Activated T-helper 2 cell treated with anti-CD3 and anti-CD28 coated beads, Interferon-gamma antibody, Interleukin-2, Interleukin-4, amounts not matched to agents 10 μg/mL and 5 μg/mL and 100 μg/mL, durations not matched to agents 14 hours and 24 hours and 36 hours (primary cell): ENCODE measurements around the gene GID8. TPM values are rescaled to one million over a fixed set of nuclear protein-coding genes. Genes with fewer than 3 reads are reported as not detected.
A peak's percentile ranks its signal among the peaks of the same experiment; 100 is the strongest.

Experiments used
- DNase-seq: peaks from one replicate; pipeline ENCODE4 v3.0.0; 2021; ENCODE audit warnings: low spot score
- H3K27ac Mint-ChIP-seq: one replicate; pipeline ENCODE4 v1.8.0; 2021; ENCODE audit warnings: mixed read lengths
- H3K27me3 Mint-ChIP-seq: one replicate; pipeline ENCODE4 v1.8.0; 2021; ENCODE audit warnings: low read depth, mixed read lengths
- H3K36me3 Mint-ChIP-seq: one replicate; pipeline ENCODE4 v1.8.0; 2021; ENCODE audit warnings: low read depth, mixed read lengths
- H3K4me1 Mint-ChIP-seq: one replicate; pipeline ENCODE4 v1.8.0; 2021; ENCODE audit warnings: low read depth, mixed read lengths
- H3K4me3 Mint-ChIP-seq: one replicate; pipeline ENCODE4 v1.8.0; 2021; ENCODE audit warnings: low read depth, mild to moderate bottlenecking, moderate library complexity, mixed read lengths
- H3K9me3 Mint-ChIP-seq: one replicate; pipeline ENCODE4 v1.8.0; 2021; ENCODE audit warnings: mixed read lengths
- intact Hi-C: fragments of 100-400 bp; cut with micrococcal nuclease; formaldehyde crosslinking; loops from one replicate; pipeline ENCODE4 v1.15.1; 2023
- total RNA-seq: library from RNA; stranded (reverse); gene quantifications from 2 replicates; pipeline ENCODE4 v1.2.3, GENCODE V29; 2022

Gene GID8
- total RNA-seq, 1 donor from 2014 or later = 53.7 TPM

DNA sequence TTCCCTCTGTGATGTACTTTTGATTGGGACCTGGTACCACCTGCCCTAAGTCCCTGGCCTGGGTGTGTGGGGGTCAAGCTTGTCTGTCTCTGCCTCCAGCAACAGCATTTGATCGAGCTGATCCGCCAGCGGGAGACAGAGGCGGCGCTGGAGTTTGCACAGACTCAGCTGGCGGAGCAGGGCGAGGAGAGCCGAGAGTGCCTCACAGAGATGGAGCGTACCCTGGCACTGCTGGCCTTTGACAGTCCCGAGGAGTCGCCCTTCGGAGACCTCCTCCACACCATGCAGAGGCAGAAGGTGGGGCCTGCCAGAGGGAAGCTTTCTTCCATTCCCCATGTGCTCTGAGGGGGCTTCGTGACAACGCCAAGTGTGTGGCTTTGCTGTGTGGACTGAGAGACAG, 5.4 kb downstream of the GID8 start:
- Mint-ChIP-seq H3K4me1 (peaks cover 20% of the 10 kb centered on the region), H3K36me3 (peaks cover 89% of the 10 kb centered on the region), H3K27me3 (no peaks in the 10 kb centered on the region), H3K9me3 (no peaks in the 10 kb centered on the region), H3K27ac (no peak overlapping the region), H3K4me3 (no peak overlapping the region)
- no peak for DNase-seq
- intact Hi-C loops = no loop called here

DNA sequence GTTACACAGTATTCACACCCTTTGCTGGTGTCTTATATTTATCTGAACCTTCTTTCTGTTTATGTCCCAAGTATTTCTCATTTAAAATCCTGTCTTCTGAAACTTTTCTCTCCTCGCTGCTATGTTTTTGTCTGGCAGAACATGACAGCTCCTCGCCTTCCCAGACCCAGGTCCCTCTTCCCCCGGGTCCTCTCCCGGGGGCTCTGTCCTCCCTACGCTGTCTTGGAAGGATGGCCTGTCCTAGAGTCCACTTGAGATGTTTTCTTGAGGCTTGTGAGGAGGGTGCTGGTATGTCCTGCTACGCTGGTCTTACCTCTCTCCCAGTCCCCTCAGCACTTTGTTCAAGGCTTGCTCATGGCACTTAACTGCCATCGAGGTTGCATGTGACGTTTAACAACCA, 6.2 kb downstream of the GID8 start:
- Mint-ChIP-seq H3K27me3 (no peaks in the 10 kb centered on the region), H3K36me3 (peaks cover 92% of the 10 kb centered on the region), H3K4me3 (no peak overlapping the region), H3K9me3 (peaks cover 5% of the 10 kb centered on the region), H3K27ac (no peak overlapping the region), H3K4me1 (peaks cover 17% of the 10 kb centered on the region)
- intact Hi-C loops = no loop called here
- no peak for DNase-seq

DNA sequence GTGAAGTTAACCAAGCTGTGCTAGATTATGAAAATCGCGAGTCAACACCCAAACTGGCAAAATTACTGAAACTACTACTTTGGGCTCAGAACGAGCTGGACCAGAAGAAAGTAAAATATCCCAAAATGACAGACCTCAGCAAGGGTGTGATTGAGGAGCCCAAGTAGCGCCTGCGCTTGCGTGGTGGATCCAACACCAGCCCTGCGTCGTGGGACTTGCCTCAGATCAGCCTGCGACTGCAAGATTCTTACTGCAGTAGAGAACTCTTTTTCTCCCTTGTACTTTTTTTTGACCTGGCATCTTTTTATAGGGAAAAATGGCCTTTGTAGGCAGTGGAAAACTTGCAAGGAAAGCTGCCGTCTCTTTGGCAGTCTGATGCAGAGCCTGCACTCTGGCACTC, 6.8 kb downstream of the GID8 start:
- peaks cover 92% of the 10 kb centered on the region for H3K36me3 Mint-ChIP-seq
- intact Hi-C loops = no loop called here
- no peak overlapping the region for H3K4me3 Mint-ChIP-seq
- H3K27me3 Mint-ChIP-seq = no peaks in the 10 kb centered on the region
- H3K4me1 Mint-ChIP-seq = peaks cover 11% of the 10 kb centered on the region
- peaks cover 6% of the 10 kb centered on the region for H3K9me3 Mint-ChIP-seq
- H3K27ac Mint-ChIP-seq = no peak overlapping the region
- DNase-seq = no peak

DNA sequence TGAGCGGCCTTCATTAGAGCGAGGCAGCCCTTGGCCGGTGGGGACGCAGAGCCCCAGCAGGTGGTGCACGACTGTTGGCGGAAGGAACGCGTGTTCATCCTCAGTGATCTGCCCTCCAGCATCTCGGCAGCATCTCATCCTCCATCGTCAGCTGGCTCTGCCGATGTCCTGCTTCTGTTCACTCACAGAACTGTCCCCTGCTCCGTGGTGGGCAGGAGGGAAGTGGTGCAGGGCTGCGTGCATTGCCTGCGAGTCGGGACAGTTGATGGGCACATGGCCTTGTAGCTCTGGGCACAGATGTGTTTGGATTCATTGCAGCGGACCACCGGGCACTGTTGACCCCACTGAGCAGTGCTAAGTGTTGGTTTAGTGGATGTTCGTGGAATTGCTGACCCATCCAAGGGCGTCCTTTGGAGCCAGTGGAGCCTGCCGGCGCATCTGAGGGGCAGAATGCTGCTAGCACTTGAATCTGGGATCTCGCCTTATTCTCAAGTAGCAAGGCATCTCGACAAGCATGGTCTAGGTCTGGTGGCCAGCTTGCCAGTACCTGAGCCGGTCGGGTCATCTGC, 7.9 kb downstream of the GID8 start:
- no peak overlapping the region for H3K4me3 Mint-ChIP-seq

DNA sequence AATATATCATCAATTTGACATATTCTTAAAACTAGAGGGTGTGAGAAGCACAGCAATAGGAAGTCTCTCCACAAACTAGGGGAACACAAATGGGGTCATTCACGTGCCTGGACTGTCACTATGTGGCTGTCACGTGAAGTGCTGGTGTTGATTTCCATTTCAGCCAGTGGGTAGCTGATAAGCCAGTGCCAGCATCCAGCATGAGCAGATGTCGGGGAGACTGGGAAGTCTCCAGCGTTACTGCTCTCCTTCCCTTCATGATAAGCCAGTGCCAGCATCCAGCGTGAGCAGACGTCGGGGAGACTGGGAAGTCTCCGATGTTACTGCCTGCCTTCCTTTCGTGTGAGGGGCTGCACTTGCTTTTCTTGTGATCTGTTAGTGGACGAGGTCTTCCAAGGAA, 9.0 kb downstream of the GID8 start:
- Mint-ChIP-seq H3K4me1 (peaks cover 4% of the 10 kb centered on the region), H3K27me3 (no peaks in the 10 kb centered on the region), H3K9me3 (peaks cover 6% of the 10 kb centered on the region), H3K27ac (no peak overlapping the region), H3K4me3 (no peak overlapping the region), H3K36me3 (peaks cover 93% of the 10 kb centered on the region)
- no peak for DNase-seq
- intact Hi-C loops = no loop called here

More for the DNA sequence above, 7.9 kb downstream of the GID8 start:
- intact Hi-C loops = no loop called here
- H3K36me3 Mint-ChIP-seq = peaks cover 97% of the 10 kb centered on the region
- no peak overlapping the region for H3K27ac Mint-ChIP-seq
- H3K4me1 Mint-ChIP-seq = peaks cover 6% of the 10 kb centered on the region
- DNase-seq = no peak
- H3K9me3 Mint-ChIP-seq = peaks cover 6% of the 10 kb centered on the region
- H3K27me3 Mint-ChIP-seq = no peaks in the 10 kb centered on the region

DNA sequence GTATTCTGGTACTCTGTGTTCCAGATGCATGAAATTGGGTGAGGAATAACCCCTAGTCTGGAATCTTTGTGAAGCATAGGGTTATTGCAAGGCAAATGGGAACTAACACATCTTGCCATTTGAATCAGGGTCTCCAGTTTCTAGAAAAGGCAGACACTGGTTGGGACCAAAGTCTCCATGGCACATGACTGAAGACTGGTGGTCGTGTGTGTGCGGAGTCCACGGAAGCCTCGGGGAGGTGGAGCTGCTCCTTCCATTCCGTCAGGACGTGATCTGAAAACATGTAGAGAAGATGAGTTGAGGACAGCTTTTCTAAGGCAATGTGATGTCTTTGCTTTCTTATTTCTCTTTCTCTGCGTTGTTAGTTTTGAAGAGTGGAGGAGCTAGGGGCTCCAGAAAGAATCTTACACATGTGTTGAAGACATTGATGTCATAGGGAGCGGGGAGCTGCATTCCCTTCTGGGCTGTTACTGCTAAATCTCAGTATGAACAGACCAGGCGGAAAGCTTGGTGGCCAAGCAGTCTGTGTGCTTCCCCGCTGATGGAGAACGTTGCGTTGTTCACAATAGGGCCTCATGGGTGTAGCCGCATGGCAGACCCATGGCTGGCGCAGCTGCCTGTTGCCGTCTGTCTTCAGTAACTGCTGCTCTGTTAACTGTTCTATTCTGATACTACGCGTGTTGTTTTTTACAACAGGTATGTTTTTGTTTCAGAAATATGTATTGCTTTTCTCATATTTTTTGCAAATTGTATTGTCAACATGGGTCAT, 9.8 kb downstream of the GID8 start:
- Mint-ChIP-seq H3K4me1 (peaks cover 8% of the 10 kb centered on the region), H3K36me3 (peaks cover 85% of the 10 kb centered on the region), H3K9me3 (peaks cover 6% of the 10 kb centered on the region), H3K4me3 (no peak overlapping the region), H3K27me3 (no peaks in the 10 kb centered on the region), H3K27ac (no peak overlapping the region)
- intact Hi-C loops = no loop called here
- no peak for DNase-seq

DNA sequence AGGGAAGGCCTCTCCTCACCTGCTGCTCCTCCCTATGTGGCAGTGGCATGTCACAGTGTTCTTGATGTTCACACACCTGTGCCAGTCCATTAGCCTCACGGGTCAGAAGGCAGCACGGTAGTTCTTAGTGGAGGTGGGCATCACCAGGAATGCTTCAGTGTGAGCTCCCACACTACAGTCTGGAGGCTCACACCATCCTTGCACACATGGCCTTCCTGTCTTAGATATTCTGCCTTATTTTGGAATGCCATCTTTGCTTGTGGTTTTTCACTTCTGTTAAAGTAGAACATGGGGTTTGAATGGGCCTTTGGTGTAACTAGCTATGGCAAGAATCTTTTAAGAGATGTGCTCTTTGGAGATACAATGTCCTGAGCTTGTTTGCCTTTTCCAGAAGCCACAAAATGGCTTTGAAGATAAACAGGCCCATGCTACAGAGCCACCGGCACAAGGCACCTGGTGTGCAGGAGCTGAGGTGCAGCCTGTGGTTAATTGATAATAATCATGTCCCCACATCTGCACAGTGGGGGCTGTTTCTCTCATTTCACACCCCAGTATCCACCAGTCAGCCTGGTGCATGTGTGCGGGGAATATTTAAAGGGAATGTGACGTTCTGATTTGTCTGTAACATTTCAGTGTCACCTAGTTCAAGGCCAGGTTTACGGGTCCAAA, 11.3 kb downstream of the GID8 start:
- Mint-ChIP-seq H3K9me3 (peaks cover 6% of the 10 kb centered on the region), H3K4me1 (peaks cover 12% of the 10 kb centered on the region), H3K4me3 (no peak overlapping the region), H3K36me3 (peaks cover 71% of the 10 kb centered on the region), H3K27me3 (no peaks in the 10 kb centered on the region), H3K27ac (no peak overlapping the region)
- no peak for DNase-seq
- intact Hi-C loops = no loop called here

DNA sequence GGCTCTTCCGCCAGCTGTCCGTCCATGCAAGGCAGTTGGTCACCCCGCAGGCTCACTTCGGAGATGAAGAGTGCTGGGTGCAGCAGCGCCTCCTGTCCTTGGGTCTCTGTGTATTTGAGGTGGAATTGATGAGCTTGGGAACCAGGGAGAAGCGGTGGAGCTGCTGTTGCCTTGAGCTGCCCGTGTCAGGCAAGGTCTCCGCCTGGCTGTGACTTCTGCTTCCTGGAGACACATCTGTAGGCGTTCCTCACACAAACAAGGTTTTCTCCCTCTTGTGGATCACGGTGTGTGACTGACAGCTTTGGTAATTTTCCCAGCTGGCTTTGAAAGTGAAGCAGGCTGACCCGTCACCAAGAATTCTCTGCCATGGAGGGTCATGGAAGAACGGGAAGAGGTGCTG, 12.0 kb downstream of the GID8 start:
- peaks cover 64% of the 10 kb centered on the region for H3K36me3 Mint-ChIP-seq
- peaks cover 13% of the 10 kb centered on the region for H3K4me1 Mint-ChIP-seq
- H3K9me3 Mint-ChIP-seq = peaks cover 6% of the 10 kb centered on the region
- intact Hi-C loops = no loop called here
- H3K27me3 Mint-ChIP-seq = no peaks in the 10 kb centered on the region
- DNase-seq = no peak
- H3K4me3 Mint-ChIP-seq = no peak overlapping the region
- H3K27ac Mint-ChIP-seq = no peak overlapping the region

DNA sequence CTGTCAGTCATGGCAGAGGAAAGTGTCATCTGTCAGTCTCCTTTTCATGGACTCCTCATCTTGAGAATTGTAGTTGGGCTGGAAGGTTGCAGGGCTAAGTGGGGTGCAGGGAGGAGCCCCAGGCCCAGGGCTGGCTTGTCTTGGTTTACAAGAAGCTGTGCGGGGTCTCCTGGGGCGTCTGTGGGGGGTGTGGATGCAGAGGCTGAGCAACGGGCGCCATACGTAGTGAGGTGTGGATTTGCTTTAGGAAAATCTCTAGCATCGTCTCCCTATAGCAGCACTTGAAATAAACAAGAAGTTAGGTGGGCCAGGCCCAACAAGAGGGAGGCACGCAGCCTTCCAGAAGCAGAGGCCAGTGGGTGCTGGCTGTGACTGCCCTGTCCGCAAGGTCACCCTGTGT, 12.8 kb downstream of the GID8 start:
- no peak for DNase-seq
- intact Hi-C loops = no loop called here

DNA sequence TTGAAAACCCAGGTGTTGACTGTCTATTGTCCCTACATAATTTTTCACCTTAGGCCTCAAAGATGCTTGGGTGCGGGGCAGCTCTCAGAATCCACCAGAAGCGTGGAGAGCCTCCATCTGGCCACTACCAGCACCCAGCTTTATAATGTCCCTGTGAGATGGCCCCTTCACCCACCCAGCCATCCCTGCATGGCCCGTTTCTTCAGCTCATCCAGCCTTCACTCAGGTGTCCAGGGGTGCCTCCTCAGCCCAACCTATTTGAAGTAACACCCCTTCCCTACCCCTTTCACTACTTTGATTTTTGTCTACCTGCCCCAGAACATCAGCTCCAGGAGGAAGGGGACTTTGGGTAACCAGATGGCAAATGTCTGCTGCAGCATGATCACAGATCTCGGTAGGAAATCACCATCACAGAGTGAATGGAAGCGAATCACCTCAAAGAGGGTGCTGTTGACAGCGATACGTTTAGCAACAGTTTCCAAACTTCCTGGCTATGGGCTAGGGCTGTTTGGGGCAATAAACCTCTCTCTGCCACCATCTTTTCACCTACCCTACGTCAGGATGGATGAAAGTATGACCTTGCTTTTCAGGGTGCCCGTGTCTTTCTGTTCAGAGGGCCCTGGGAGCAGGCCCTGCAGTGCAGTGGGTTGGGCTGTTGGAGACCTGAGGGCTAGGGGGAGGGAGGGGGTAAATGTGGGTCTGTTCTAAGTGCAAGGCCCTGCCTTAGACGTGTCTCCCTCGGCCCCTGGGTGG, 13.4 kb downstream of the GID8 start:
- no peak for DNase-seq
- H3K9me3 Mint-ChIP-seq = peaks cover 6% of the 10 kb centered on the region
- H3K4me1 Mint-ChIP-seq = peaks cover 13% of the 10 kb centered on the region
- H3K36me3 Mint-ChIP-seq = peaks cover 51% of the 10 kb centered on the region
- intact Hi-C loops = no loop called here
- H3K4me3 Mint-ChIP-seq = no peak overlapping the region
- H3K27me3 Mint-ChIP-seq = no peaks in the 10 kb centered on the region
- H3K27ac Mint-ChIP-seq = no peak overlapping the region

More for the DNA sequence above, 12.8 kb downstream of the GID8 start:
- no peak overlapping the region for H3K27ac Mint-ChIP-seq
- peaks cover 6% of the 10 kb centered on the region for H3K9me3 Mint-ChIP-seq
- H3K4me1 Mint-ChIP-seq = peaks cover 13% of the 10 kb centered on the region
- no peaks in the 10 kb centered on the region for H3K27me3 Mint-ChIP-seq
- H3K4me3 Mint-ChIP-seq = no peak overlapping the region
- peaks cover 57% of the 10 kb centered on the region for H3K36me3 Mint-ChIP-seq

DNA sequence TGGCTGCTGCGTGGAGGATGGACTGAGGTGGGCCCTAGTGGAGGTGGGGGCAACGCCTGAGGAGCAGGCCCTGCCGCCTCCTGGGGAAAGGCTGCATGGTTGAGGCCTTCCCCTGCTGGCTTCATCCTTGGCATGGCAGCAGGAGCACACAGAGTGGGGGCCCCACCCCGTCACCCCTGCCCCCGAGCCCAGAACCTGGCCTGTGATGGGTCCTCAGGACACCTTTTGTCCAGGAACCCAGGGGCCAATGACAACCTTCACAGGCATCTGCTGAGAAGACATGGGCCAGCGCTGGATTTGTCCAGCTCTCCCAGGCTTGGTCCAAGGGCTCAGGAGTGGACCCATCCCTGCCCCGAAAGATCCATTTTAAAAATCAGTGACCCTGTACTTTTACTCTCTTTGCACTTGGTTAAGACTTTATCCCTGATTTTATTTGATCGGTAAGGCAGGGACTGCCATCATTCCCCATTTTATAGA, 14.0 kb downstream of the GID8 start:
- H3K27ac Mint-ChIP-seq = peak overlapping the region; percentile 76
- peaks cover 13% of the 10 kb centered on the region for H3K4me1 Mint-ChIP-seq
- no peak for DNase-seq
- H3K4me3 Mint-ChIP-seq = peak overlapping the region; percentile 76
- H3K9me3 Mint-ChIP-seq = peaks cover 6% of the 10 kb centered on the region
- H3K36me3 Mint-ChIP-seq = peaks cover 45% of the 10 kb centered on the region
- intact Hi-C loops = loop anchor here (2.0 kb wide), 1 partner anchor 51 kb away; no protein-coding TSS in a partner anchor
- H3K27me3 Mint-ChIP-seq = no peaks in the 10 kb centered on the region

DNA sequence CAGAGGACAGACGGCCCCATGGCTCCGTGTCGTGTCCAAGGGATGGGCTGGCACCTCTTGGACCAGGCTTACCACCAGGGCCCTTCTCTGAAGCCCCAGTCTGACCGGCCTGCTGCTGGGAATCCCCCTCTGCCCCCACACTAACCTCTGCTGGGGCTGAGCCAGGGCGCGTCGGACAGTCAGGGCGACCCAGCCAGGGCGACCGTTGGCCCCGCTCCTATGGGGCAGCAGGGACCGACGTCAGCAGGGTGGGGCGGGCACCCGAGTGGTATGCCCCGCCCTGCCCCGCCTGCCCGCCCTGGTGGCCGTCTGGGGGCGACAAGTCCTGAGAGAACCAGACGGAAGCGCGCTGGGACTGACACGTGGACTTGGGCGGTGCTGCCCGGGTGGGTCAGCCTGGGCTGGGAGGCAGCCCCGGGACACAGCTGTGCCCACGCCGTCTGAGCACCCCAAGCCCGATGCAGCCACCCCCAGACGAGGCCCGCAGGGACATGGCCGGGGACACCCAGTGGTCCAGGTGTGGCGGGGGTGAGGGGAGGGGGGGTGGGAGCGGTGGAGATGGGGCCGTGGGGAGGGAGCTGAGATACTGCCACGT, 14.5 kb downstream of the GID8 start, which contains the start of gene SLC17A9:
SLC17A9 (plus strand) TSS at position 337 of the 595 bp plus-strand sequence; CDS start at position 459, 122 bp downstream.
- peak within 1 kb of the TSS; percentile 76 for H3K4me3 Mint-ChIP-seq
- H3K27ac Mint-ChIP-seq = peak within 1 kb of the TSS; percentile 87
- peak; percentile 41 for DNase-seq
- peaks cover 13% of the 10 kb centered on the region for H3K4me1 Mint-ChIP-seq
- peaks cover 6% of the 10 kb centered on the region for H3K9me3 Mint-ChIP-seq
- intact Hi-C loops = loop anchor here (2.0 kb wide), 1 partner anchor 52 kb away; no protein-coding TSS in a partner anchor
- H3K27me3 Mint-ChIP-seq = no peaks in the 10 kb centered on the region
- H3K36me3 Mint-ChIP-seq = peaks cover 40% of the 10 kb centered on the region
